Transverse colon (tissue), 3 donors: ENCODE results near the gene MKI67.
"Not testable (repeated sequence)": the region's sequence is repeated elsewhere in the genome, so short reads cannot be mapped to it uniquely, and the experiment has no call there.

Source experiments
- EP300 ChIP-seq: sonication (generic); formaldehyde crosslinking; IDR thresholded peaks from one replicate; pipeline ENCODE4 v1.6.1; 2017; ENCODE audit warnings: antibody characterized with exemption, low read depth
- POLR2A ChIP-seq: fragments of 450-650 bp; IDR thresholded peaks from one replicate; pipeline ENCODE4 v1.6.1; 2016; ENCODE audit warnings: antibody characterized with exemption, mild to moderate bottlenecking, moderate library complexity
- TF ChIP-seq, protein P1 (sequence below), 5 experiments: fragments of 200-600 bp in 3 of 5; fragments of 450-650 bp in 2 of 5; sonication (generic) in 3 of 5; IDR thresholded peaks; 1 replicate in 2 of 5; 2 replicates in 3 of 5; pipeline ENCODE4 v1.5.1; 2016 to 2017; ENCODE audit warnings: antibody characterized with exemption in 5 of 5, inconsistent platforms in 3 of 5, mild to moderate bottlenecking in 2 of 5, moderate library complexity in 1 of 5

DNA sequence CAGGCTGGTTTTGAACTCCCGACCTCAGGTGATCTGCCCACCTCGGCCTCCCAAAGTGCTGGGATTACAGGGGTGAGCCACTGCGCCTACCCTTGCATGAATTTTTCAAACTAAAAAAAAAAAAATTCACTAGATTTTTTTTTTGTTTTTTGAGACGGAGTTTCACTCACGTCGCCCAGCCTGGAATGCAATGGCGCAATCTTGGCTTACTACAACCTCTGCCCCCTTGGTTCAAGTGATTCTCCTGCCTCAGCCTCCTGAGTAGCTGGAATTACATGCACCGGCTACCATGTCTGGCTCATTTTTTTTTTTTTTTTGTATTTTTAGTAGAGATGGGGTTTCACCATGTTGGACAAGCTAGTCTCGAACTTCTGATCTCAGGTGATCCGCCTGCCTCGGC, 12.2 kb upstream of the MKI67 start:
- TF ChIP-seq, protein P1, sequence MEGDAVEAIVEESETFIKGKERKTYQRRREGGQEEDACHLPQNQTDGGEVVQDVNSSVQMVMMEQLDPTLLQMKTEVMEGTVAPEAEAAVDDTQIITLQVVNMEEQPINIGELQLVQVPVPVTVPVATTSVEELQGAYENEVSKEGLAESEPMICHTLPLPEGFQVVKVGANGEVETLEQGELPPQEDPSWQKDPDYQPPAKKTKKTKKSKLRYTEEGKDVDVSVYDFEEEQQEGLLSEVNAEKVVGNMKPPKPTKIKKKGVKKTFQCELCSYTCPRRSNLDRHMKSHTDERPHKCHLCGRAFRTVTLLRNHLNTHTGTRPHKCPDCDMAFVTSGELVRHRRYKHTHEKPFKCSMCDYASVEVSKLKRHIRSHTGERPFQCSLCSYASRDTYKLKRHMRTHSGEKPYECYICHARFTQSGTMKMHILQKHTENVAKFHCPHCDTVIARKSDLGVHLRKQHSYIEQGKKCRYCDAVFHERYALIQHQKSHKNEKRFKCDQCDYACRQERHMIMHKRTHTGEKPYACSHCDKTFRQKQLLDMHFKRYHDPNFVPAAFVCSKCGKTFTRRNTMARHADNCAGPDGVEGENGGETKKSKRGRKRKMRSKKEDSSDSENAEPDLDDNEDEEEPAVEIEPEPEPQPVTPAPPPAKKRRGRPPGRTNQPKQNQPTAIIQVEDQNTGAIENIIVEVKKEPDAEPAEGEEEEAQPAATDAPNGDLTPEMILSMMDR (IDR thresholded peaks at IDR 0.05), result not testable (repeated sequence)
- not testable (repeated sequence) for TF ChIP-seq POLR2A, EP300
